ENCODE results near the gene USP22.

GRCh38 chr17:21058098-21058893 lies 15.5 kb upstream of the USP22 start:
- TF ChIP-seq CTCF (IDR thresholded peaks at IDR 0.05; ENCODE audit: low read depth, low read length, poor library complexity, severe bottlenecking) = no peak
- no peak for TF ChIP-seq EZH2phosphoT487 (IDR thresholded peaks at IDR 0.05; ENCODE audit: borderline replicate concordance, low read length)

Data from DOHH2 (cell line).